Head of caudate nucleus (tissue), 42 donors: Measurements from ENCODE around the gene GID8.

Experiments
- DNase-seq, 42 donors: peaks; one replicate each; pipeline versions ENCODE4 v3.0.0 to v3.0.0-alpha.2; 2020 to 2021; ENCODE audit warnings: mixed read lengths in 7 of 42
- intact Hi-C: fragments of 100-400 bp; cut with DNase I; formaldehyde crosslinking; loops from one replicate; pipeline ENCODE4 v1.15.0; 2022

The GID8 gene

GRCh38 chr20:62938105-62938888 is at the start of gene GID8:
GID8 (plus strand) TSS chr20:62938147; CDS start chr20:62941503, 3,356 bp downstream.
- intact Hi-C loops, result no loop called here
- peak in 23 of 42 donors; percentile 20 to 67 (median 34) for DNase-seq

GRCh38 chr20:62888406-62888805 is 49.5 kb upstream of the GID8 start:
- DNase-seq, result no peak
- intact Hi-C loops, result no loop called here

- DNase-seq, result no peak
- intact Hi-C loops, result no loop called here
Measured at GRCh38 chr20:62888910-62889309, 49.0 kb upstream of the GID8 start.

- intact Hi-C loops, result no loop called here
- DNase-seq, result no peak
Measured at GRCh38 chr20:62889411-62889810, 48.5 kb upstream of the GID8 start.

GRCh38 chr20:62889871-62890270 is 48.1 kb upstream of the GID8 start:
- DNase-seq, result no peak
- intact Hi-C loops, result loop anchor here (10.0 kb wide), 1 partner anchor 115 kb away; the partner anchor contains the start of gene BHLHE23

- intact Hi-C loops, result loop anchor here (10.0 kb wide), 1 partner anchor 114 kb away; the partner anchor contains the start of gene BHLHE23
Measured at GRCh38 chr20:62890444-62890843, 47.5 kb upstream of the GID8 start.

GRCh38 chr20:62891111-62891510 is 46.8 kb upstream of the GID8 start:
- DNase-seq, result peak in 16 of 42 donors; percentile 27 to 72 (median 45)
- intact Hi-C loops, result loop anchor here (10.0 kb wide), 1 partner anchor 114 kb away; the partner anchor contains the start of gene BHLHE23

More at GRCh38 chr20:62890444-62890843, 47.5 kb upstream of the GID8 start:
- DNase-seq, result no peak

GRCh38 chr20:62892348-62893304 is 45.3 kb upstream of the GID8 start:
- intact Hi-C loops, result loop anchor here (10.0 kb wide), 1 partner anchor 112 kb away; the partner anchor contains the start of gene BHLHE23
- DNase-seq, result peak in 39 of 42 donors; percentile 42 to 86 (median 63)

- DNase-seq, result no peak
- intact Hi-C loops, result loop anchor here (10.0 kb wide), 1 partner anchor 111 kb away; the partner anchor contains the start of gene BHLHE23
Measured at GRCh38 chr20:62893700-62894099, 44.2 kb upstream of the GID8 start.

GRCh38 chr20:62894261-62894660 is 43.7 kb upstream of the GID8 start:
- intact Hi-C loops, result loop anchor here (10.0 kb wide), 1 partner anchor 111 kb away; the partner anchor contains the start of gene BHLHE23
- no peak for DNase-seq

GRCh38 chr20:62895539-62895938 is 42.4 kb upstream of the GID8 start:
- DNase-seq, result no peak
- intact Hi-C loops, result loop anchor here (10.0 kb wide), 1 partner anchor 109 kb away; the partner anchor contains the start of gene BHLHE23

GRCh38 chr20:62896526-62896925 is 41.4 kb upstream of the GID8 start:
- DNase-seq, result no peak
- intact Hi-C loops, result loop anchor here (10.0 kb wide), 1 partner anchor 108 kb away; the partner anchor contains the start of gene BHLHE23

GRCh38 chr20:62897666-62898065 is 40.3 kb upstream of the GID8 start:
- DNase-seq, result no peak
- intact Hi-C loops, result loop anchor here (10.0 kb wide), 1 partner anchor 107 kb away; the partner anchor contains the start of gene BHLHE23

- peak in 8 of 42 donors; percentile 18 to 67 (median 39) for DNase-seq
- intact Hi-C loops, result loop anchor here (10.0 kb wide), 1 partner anchor 106 kb away; the partner anchor contains the start of gene BHLHE23
Measured at GRCh38 chr20:62898093-62898964, 39.6 kb upstream of the GID8 start.

GRCh38 chr20:62898970-62899632 is 38.8 kb upstream of the GID8 start:
- no peak for DNase-seq
- intact Hi-C loops, result loop anchor here (10.0 kb wide), 1 partner anchor 106 kb away; the partner anchor contains the start of gene BHLHE23

GRCh38 chr20:62899633-62900051 is 38.3 kb upstream of the GID8 start:
- intact Hi-C loops, result loop anchor here (10.0 kb wide), 1 partner anchor 105 kb away; the partner anchor contains the start of gene BHLHE23

GRCh38 chr20:62900052-62900691 is 37.8 kb upstream of the GID8 start:
- DNase-seq, result peak; percentile 67 to 91 (median 84)
- intact Hi-C loops, result no loop called here

More at GRCh38 chr20:62899633-62900051, 38.3 kb upstream of the GID8 start:
- DNase-seq, result peak in 3 of 42 donors; percentile 26 to 52 (median 29)
